Hepatocyte (in vitro differentiated cells): ENCODE results near the gene SLC4A3. TPM values are rescaled to one million over a fixed set of nuclear protein-coding genes. Genes with fewer than 3 reads are reported as not detected.

Source experiments
- DNase-seq: peaks from one replicate; pipeline ENCODE4 v3.0.0-alpha.2; 2016; ENCODE audit warnings: low spot score
- H2AFZ ChIP-seq: fragments of 200-600 bp; sonication (generic); 2 replicates; pipeline ENCODE4 v1.6.0; 2016; ENCODE audit warnings: antibody characterized with exemption, mild to moderate bottlenecking
- H3K27ac ChIP-seq: fragments of 200-600 bp; sonication (generic); 2 replicates; pipeline ENCODE4 v1.5.1; 2016; ENCODE audit warnings: mild to moderate bottlenecking
- H3K27me3 ChIP-seq: fragments of 200-600 bp; sonication (generic); 2 replicates; pipeline ENCODE4 v1.6.1; 2016
- H3K36me3 ChIP-seq: fragments of 200-600 bp; sonication (generic); replicated peaks from 2 replicates; pipeline ENCODE4 v1.5.1; 2016; ENCODE audit warnings: low read depth; ENCODE audit not compliant: insufficient read depth
- H3K4me1 ChIP-seq: fragments of 200-600 bp; sonication (generic); 2 replicates; pipeline ENCODE4 v1.5.1; 2016; ENCODE audit warnings: mild to moderate bottlenecking, moderate library complexity; ENCODE audit not compliant: insufficient read depth
- H3K4me2 ChIP-seq: fragments of 200-600 bp; sonication (generic); 2 replicates; pipeline ENCODE4 v1.6.0; 2016
- H3K4me3 ChIP-seq: fragments of 200-600 bp; sonication (generic); 2 replicates; pipeline ENCODE4 v1.5.1; 2016; ENCODE audit warnings: mild to moderate bottlenecking
- H3K79me2 ChIP-seq: fragments of 200-600 bp; sonication (generic); 2 replicates; pipeline ENCODE4 v1.6.0; 2017; ENCODE audit warnings: mild to moderate bottlenecking
- H3K9me2 ChIP-seq: fragments of 200-600 bp; sonication (generic); replicated peaks from 2 replicates; pipeline ENCODE4 v1.6.0; 2017; ENCODE audit warnings: mild to moderate bottlenecking; ENCODE audit not compliant: insufficient read depth
- H3K9me3 ChIP-seq: fragments of 200-600 bp; sonication (generic); 2 replicates; pipeline ENCODE4 v1.5.1; 2016; ENCODE audit warnings: low read depth, mild to moderate bottlenecking
- H4K20me1 ChIP-seq: fragments of 200-600 bp; sonication (generic); 2 replicates; pipeline ENCODE4 v1.6.0; 2016; ENCODE audit warnings: mild to moderate bottlenecking; ENCODE audit not compliant: insufficient read depth, poor library complexity, severe bottlenecking
- CTCF ChIP-seq: fragments of 200-600 bp; sonication (generic); IDR thresholded peaks from 2 replicates; pipeline ENCODE4 v1.5.1; 2016; ENCODE audit warnings: antibody characterized with exemption, mild to moderate bottlenecking; ENCODE audit not compliant: poor library complexity
- EZH2 ChIP-seq: fragments of 200-600 bp; sonication (generic); IDR thresholded peaks from 2 replicates; pipeline ENCODE4 v1.6.1; 2016; ENCODE audit warnings: antibody characterized with exemption, mild to moderate bottlenecking, borderline replicate concordance
- EZH2phosphoT487 ChIP-seq: fragments of 200-600 bp; sonication (generic); IDR thresholded peaks from one replicate; pipeline ENCODE4 v1.6.1; 2018; ENCODE audit warnings: antibody characterized with exemption, mild to moderate bottlenecking, low read depth, moderate library complexity; ENCODE audit not compliant: unreplicated experiment, severe bottlenecking
- WGBS: methylation state at CpG from one replicate; pipeline ENCODE4 v1.1.6; 2016; ENCODE audit warnings: low lambda C conversion rate; ENCODE audit errors: missing lambda C conversion rate; 5-methylcytosine and 5-hydroxymethylcytosine counted together
- polyA plus RNA-seq: library from polyadenylated mRNA; unstranded; fragments of >200 nt; fragmentation: Nextera tagmentation; extraction: Ambion mirVana; gene quantifications from 2 replicates; pipeline ENCODE4 v1.2.1, GENCODE V29; 2016
- total RNA-seq: library from RNA; depleted of rRNA; stranded (reverse); fragments of >200 nt; gene quantifications from 2 replicates; pipeline ENCODE4 v1.2.3, GENCODE V29; 2014

The SLC4A3 gene
- total and polyA plus RNA-seq, 2 experiments from 2014 or later, result 3.0 to 8.1 TPM

DNA sequence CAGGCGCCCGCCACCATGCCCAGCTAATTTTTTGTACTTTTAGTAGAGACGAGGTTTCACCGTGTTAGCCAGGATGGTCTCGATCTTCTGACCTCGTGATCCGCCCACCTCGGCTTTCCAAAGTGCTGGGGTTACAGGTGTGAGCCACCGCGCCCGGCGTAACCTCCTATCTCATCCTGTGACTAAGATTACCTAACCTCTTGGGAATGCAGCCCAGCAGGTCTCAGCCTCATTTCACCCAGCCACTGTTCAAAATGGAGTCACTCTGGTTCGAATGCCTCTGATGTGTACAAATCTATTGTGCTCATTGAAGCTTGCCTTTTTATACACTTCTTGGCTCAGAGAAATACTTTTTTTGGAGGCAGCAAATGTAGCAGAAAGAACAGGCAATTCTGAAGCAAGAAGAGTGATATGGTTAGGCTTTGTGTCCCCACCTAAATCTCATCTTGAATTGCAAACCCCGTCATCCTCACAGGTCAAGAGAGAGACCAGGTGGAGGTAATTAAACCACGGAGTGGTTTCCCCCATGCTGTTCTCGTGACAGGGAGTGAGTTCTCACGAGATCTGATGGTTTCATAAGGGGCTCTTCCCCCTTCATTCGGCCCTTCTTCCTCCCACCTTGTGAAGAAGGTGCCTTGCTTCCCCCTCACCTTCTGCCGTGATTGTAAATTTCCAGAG lies 60.6 kb downstream of the SLC4A3 start:
- no peak overlapping the region for H3K4me3 ChIP-seq
- DNase-seq, result no peak
- H4K20me1 ChIP-seq, result no peaks in the 10 kb centered on the region
- TF ChIP-seq EZH2 (no peak), CTCF (no peak), EZH2phosphoT487 (no peak)
- no peaks in the 10 kb centered on the region for H3K36me3 ChIP-seq
- H3K27ac ChIP-seq, result no peak overlapping the region
- no peaks in the 10 kb centered on the region for H3K4me1 ChIP-seq
- 75% methylated on average over 18 of the region's 19 CpGs for WGBS
- no peak overlapping the region for H3K4me2 ChIP-seq
- H3K9me2 ChIP-seq, result no peaks in the 10 kb centered on the region
- H3K27me3 ChIP-seq, result no peaks in the 10 kb centered on the region
- H2AFZ ChIP-seq, result no peak overlapping the region
- H3K79me2 ChIP-seq, result no peaks in the 10 kb centered on the region
- H3K9me3 ChIP-seq, result no peaks in the 10 kb centered on the region

- peak; percentile 29 for DNase-seq
Measured at GRCh38 chr2:219688560-219689445, 61.4 kb downstream of the SLC4A3 start.

More at GRCh38 chr2:219688560-219689445, 61.4 kb downstream of the SLC4A3 start:
- H3K4me2 ChIP-seq, result no peak overlapping the region
- no peak overlapping the region for H3K27ac ChIP-seq
- H3K4me1 ChIP-seq, result no peaks in the 10 kb centered on the region
- no peaks in the 10 kb centered on the region for H3K9me3 ChIP-seq
- TF ChIP-seq CTCF (no peak), EZH2 (no peak), EZH2phosphoT487 (no peak)
- 75% methylated on average over 23 of the region's 23 CpGs for WGBS
- H3K36me3 ChIP-seq, result no peaks in the 10 kb centered on the region
- no peaks in the 10 kb centered on the region for H4K20me1 ChIP-seq
- H3K4me3 ChIP-seq, result no peak overlapping the region
- H3K79me2 ChIP-seq, result no peaks in the 10 kb centered on the region
- H3K27me3 ChIP-seq, result no peaks in the 10 kb centered on the region
- H3K9me2 ChIP-seq, result no peaks in the 10 kb centered on the region
- no peak overlapping the region for H2AFZ ChIP-seq
